ENCODE results near the gene CHPF.

Gene CHPF

GRCh38 chr2:219496247-219496824 is 47.3 kb downstream of the CHPF start:
- no peak for DNase-seq (ENCODE audit: low spot score)

GRCh38 chr2:219495531-219496122 is 48.0 kb downstream of the CHPF start:
- peak; percentile 46 for DNase-seq (ENCODE audit: low spot score)

- no peak for DNase-seq (ENCODE audit: low spot score)
These were observed 48.6 kb downstream of the CHPF start for GRCh38 chr2:219494952-219495530.

- no peak for DNase-seq (ENCODE audit: low spot score)
These were observed 50.5 kb downstream of the CHPF start for GRCh38 chr2:219493086-219493485.

GRCh38 chr2:219492575-219492974 is 51.0 kb downstream of the CHPF start:
- DNase-seq (ENCODE audit: low spot score) = no peak

- no peak for DNase-seq (ENCODE audit: low spot score)
These were observed 52.2 kb downstream of the CHPF start for GRCh38 chr2:219491278-219491963.

- DNase-seq (ENCODE audit: low spot score) = no peak
These were observed 52.9 kb downstream of the CHPF start for GRCh38 chr2:219490600-219491130.

GRCh38 chr2:219490186-219490585 is 53.4 kb downstream of the CHPF start:
- DNase-seq (ENCODE audit: low spot score) = no peak

GRCh38 chr2:219489315-219489714 is 54.3 kb downstream of the CHPF start:
- no peak for DNase-seq (ENCODE audit: low spot score)

Data from LoVo (cell line).